Measurements from ENCODE around the gene GRIP1.

DNA sequence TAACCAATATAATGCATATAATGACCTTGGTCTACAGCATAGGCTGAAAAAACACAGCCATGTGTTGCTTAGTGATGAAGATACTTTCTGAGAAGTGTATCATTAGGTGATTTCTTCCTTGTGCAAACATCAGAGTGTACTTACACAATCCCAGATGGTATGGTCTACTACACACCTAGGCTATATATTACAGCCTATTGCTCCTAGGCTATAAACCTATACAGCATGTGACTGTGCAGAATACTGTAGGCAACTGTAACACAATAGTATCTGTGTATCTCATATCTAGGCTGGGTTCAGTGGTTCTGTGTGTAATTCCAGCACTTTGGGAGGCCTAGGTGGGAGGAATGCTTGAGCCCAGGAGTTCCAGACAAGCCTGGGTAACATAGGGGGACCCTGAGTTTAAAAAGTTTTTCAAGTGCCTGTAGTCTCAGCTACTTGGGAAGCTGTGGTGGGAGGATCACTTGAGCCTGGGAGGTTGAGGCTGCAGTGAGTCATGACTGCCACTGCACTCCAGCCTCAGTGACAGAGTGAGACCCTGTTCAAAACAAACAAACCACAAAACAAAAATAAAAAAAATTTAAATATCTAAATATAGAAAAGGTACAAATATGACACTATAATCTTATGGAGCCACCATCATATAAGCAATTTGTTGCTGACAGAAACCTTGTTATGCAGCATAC is 66.6 kb downstream of the GRIP1 start:
- TF ChIP-seq POLR2A (IDR thresholded peaks at IDR 0.05): no peak
- TF ChIP-seq, protein P1, sequence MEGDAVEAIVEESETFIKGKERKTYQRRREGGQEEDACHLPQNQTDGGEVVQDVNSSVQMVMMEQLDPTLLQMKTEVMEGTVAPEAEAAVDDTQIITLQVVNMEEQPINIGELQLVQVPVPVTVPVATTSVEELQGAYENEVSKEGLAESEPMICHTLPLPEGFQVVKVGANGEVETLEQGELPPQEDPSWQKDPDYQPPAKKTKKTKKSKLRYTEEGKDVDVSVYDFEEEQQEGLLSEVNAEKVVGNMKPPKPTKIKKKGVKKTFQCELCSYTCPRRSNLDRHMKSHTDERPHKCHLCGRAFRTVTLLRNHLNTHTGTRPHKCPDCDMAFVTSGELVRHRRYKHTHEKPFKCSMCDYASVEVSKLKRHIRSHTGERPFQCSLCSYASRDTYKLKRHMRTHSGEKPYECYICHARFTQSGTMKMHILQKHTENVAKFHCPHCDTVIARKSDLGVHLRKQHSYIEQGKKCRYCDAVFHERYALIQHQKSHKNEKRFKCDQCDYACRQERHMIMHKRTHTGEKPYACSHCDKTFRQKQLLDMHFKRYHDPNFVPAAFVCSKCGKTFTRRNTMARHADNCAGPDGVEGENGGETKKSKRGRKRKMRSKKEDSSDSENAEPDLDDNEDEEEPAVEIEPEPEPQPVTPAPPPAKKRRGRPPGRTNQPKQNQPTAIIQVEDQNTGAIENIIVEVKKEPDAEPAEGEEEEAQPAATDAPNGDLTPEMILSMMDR (IDR thresholded peaks at IDR 0.05): no peak
- TF ChIP-seq EP300 (IDR thresholded peaks at IDR 0.05): no peak
- TF ChIP-seq POLR2AphosphoS5 (IDR thresholded peaks at IDR 0.05): no peak
